B cell (primary cell): ENCODE data around the gene NEMP1. TPM values are rescaled to one million over a fixed set of nuclear protein-coding genes. Genes with fewer than 3 reads are reported as not detected.

Experiments
- ATAC-seq: fragments of 200-7000 bp; cut with Tn5 transposase; one replicate; pipeline ENCODE4 v1.10.0; 2021; ENCODE audit warnings: low read depth, mild to moderate bottlenecking, moderate number of reproducible peaks, moderate library complexity
- CTCF ChIA-PET: fragments of 350-600 bp; sonication (Branson Sonifier 250); formaldehyde crosslinking; loops from one replicate; lab custom pipeline; 2021; ENCODE audit warnings: antibody characterized with exemption, inconsistent platforms; lab: Charles Lee
- POLR2A ChIA-PET: fragments of 350-600 bp; sonication (Branson Sonifier 250); formaldehyde crosslinking; loops from one replicate; lab custom pipeline; 2021; ENCODE audit warnings: antibody characterized with exemption; lab: Charles Lee
- DNase-seq: peaks from one replicate; pipeline ENCODE4 v3.0.0; 2013
- H2AFZ ChIP-seq: 2 replicates; pipeline ENCODE4 v1.6.1; 2012; ENCODE audit warnings: mild to moderate bottlenecking, low read depth, low read length; ENCODE audit not compliant: insufficient read depth, poor library complexity, severe bottlenecking
- H3K27ac ChIP-seq, 2 donors: 1 replicate in 1 of 2; 2 replicates in 1 of 2; pipeline ENCODE4 v1.5.1; 2012 to 2013; ENCODE audit warnings: low read length in 2 of 2, mild to moderate bottlenecking in 2 of 2, moderate library complexity in 1 of 2
- H3K27me3 ChIP-seq, 4 experiments: fragments of 200-600 bp in 1 of 4; sonication (generic) in 1 of 4; replicated peaks in 1 of 4; 1 replicate in 2 of 4; 2 replicates in 2 of 4; pipeline versions ENCODE4 v1.6.1 to v1.7.0; 2013 to 2016; ENCODE audit warnings: low read length in 3 of 4, mild to moderate bottlenecking in 2 of 4, mixed read lengths in 1 of 4, moderate library complexity in 1 of 4; ENCODE audit not compliant: insufficient read depth in 4 of 4, control insufficient read depth in 3 of 4; ENCODE audit errors: control extremely low read depth in 1 of 4
- H3K36me3 ChIP-seq, 2 experiments: replicated peaks in 1 of 2; 1 replicate in 1 of 2; 2 replicates in 1 of 2; pipeline versions ENCODE4 v1.6.1 to v1.7.1; 2013; ENCODE audit warnings: low read length in 1 of 2; ENCODE audit not compliant: insufficient read depth in 2 of 2, control insufficient read depth in 1 of 2; ENCODE audit errors: control extremely low read depth in 1 of 2, extremely low read depth in 1 of 2
- H3K4me1 ChIP-seq, 2 donors: fragments of 200-600 bp in 1 of 2; sonication (generic) in 1 of 2; 1 replicate in 1 of 2; 2 replicates in 1 of 2; pipeline versions ENCODE4 v1.5.1 to v1.6.1; 2013 to 2017; ENCODE audit warnings: low read length in 2 of 2; ENCODE audit not compliant: control insufficient read depth in 2 of 2, insufficient read depth in 2 of 2
- H3K4me2 ChIP-seq: replicated peaks from 2 replicates; pipeline ENCODE3; 2012; ENCODE audit warnings: mild to moderate bottlenecking, low read depth, low read length; ENCODE audit not compliant: poor library complexity, severe bottlenecking
- H3K4me3 ChIP-seq, 5 experiments: fragments of 200-600 bp in 1 of 5; sonication (generic) in 1 of 5; 1 replicate in 3 of 5; 2 replicates in 2 of 5; pipeline versions ENCODE4 v1.5.1 to v1.7.0; 2011 to 2016; ENCODE audit warnings: low read length in 4 of 5, mild to moderate bottlenecking in 4 of 5, low read depth in 2 of 5, control low read depth in 1 of 5, moderate library complexity in 1 of 5; ENCODE audit not compliant: insufficient read depth in 1 of 5; ENCODE audit errors: control extremely low read depth in 1 of 5, extremely low read depth in 1 of 5
- H3K79me2 ChIP-seq: fragments of 200-600 bp; sonication (generic); one replicate; pipeline ENCODE4 v1.6.0; 2016; ENCODE audit warnings: low read length; ENCODE audit not compliant: control insufficient read depth, insufficient read depth
- H3K9ac ChIP-seq: fragments of 200-600 bp; sonication (generic); 2 replicates; pipeline ENCODE4 v1.6.1; 2017; ENCODE audit warnings: mild to moderate bottlenecking, low read length, moderate library complexity
- H3K9me3 ChIP-seq, 3 donors: one replicate each; pipeline versions ENCODE4 v1.6.1 to v1.7.1; 2013; ENCODE audit warnings: low read length in 2 of 3; ENCODE audit not compliant: control insufficient read depth in 2 of 3, insufficient read depth in 1 of 3; ENCODE audit errors: control extremely low read depth in 1 of 3
- H4K20me1 ChIP-seq: 2 replicates; pipeline ENCODE4 v1.6.0; 2012; ENCODE audit warnings: mild to moderate bottlenecking, low read length; ENCODE audit not compliant: insufficient read depth, control insufficient read depth, poor library complexity, severe bottlenecking
- H3K27ac Mint-ChIP-seq: one replicate; pipeline ENCODE4 v1.8.0; 2021; ENCODE audit warnings: mixed read lengths
- H3K27me3 Mint-ChIP-seq: one replicate; pipeline ENCODE4 v1.8.0; 2021; ENCODE audit warnings: mixed read lengths
- H3K4me1 Mint-ChIP-seq: one replicate; pipeline ENCODE4 v1.8.0; 2021; ENCODE audit warnings: mixed read lengths
- H3K4me3 Mint-ChIP-seq: one replicate; pipeline ENCODE4 v1.8.0; 2021; ENCODE audit warnings: mixed read lengths
- H3K9me3 Mint-ChIP-seq: one replicate; pipeline ENCODE4 v1.8.0; 2022; ENCODE audit warnings: mixed read lengths; ENCODE audit not compliant: insufficient read depth
- CTCF ChIP-seq: fragments of 200-600 bp; IDR thresholded peaks from one replicate; pipeline ENCODE4 v1.8.0; 2022; ENCODE audit warnings: antibody characterized with exemption, mild to moderate bottlenecking
- EZH2 ChIP-seq: IDR thresholded peaks from 2 replicates; pipeline ENCODE4 v1.6.1; 2012; ENCODE audit warnings: borderline replicate concordance, low read depth, mild to moderate bottlenecking, moderate library complexity, low read length; ENCODE audit not compliant: insufficient read depth, poor library complexity, severe bottlenecking
- WGBS: methylation state at CpG from one replicate; pipeline ENCODE4 v1.1.5; 2013; ENCODE audit warnings: missing lambda C conversion rate; ENCODE audit not compliant: insufficient coverage; 5-methylcytosine and 5-hydroxymethylcytosine counted together
- intact Hi-C: fragments of 100-400 bp; cut with micrococcal nuclease; formaldehyde crosslinking; loops from one replicate; pipeline ENCODE4 v1.10.0; 2022
- polyA plus RNA-seq: library from polyadenylated mRNA; depleted of rRNA; stranded (reverse); fragments of >200 nt; gene quantifications from 2 replicates; pipeline ENCODE4 v1.2.3, GENCODE V29; 2012
- total RNA-seq, 2 donors: library from RNA; stranded (reverse); fragments of 120-200 nt in 1 of 2; gene quantifications; 1 replicate in 1 of 2; 2 replicates in 1 of 2; pipeline versions ENCODE4 v1.2.3 to v1.2.4, GENCODE V29; 2013 to 2022

Gene NEMP1
- total and polyA plus RNA-seq, 2 donors (not counting 1 experiment from before 2014, with no cell fraction given): 13.6 to 35.0 TPM

- peak overlapping the region; percentile 87 for H3K9ac ChIP-seq
- Mint-ChIP-seq H3K27me3 (peaks cover 17% of the 10 kb centered on the region), H3K4me1 (peaks cover 16% of the 10 kb centered on the region), H3K9me3 (no peaks in the 10 kb centered on the region), H3K4me3 (peak overlapping the region; percentile 89), H3K27ac (peak overlapping the region; percentile 34)
- H4K20me1 ChIP-seq: no peaks in the 10 kb centered on the region
- intact Hi-C loops: loop anchor here (1.0 to 5.0 kb wide), 2 partner anchors 116 to 370 kb away; no protein-coding TSS in a partner anchor
- peak overlapping the region; percentile 98 for H2AFZ ChIP-seq
- ATAC-seq: peak; percentile 40
- peaks cover 11 to 21% of the 10 kb centered on the region in 2 donors for H3K4me1 ChIP-seq
- DNase-seq: peak; percentile 71
- WGBS: 9% methylated on average over 20 of the region's 26 CpGs
- POLR2A ChIA-PET: interaction anchor here (0.5 to 2.1 kb wide), 6 partner anchors 15 to 939 kb away, joined by 3 to 14 read pairs (median 3); partner anchors contain the start of gene STAT6
- H3K27ac ChIP-seq: no peak overlapping the region
- no peaks in the 10 kb centered on the region for H3K79me2 ChIP-seq
- H3K4me3 ChIP-seq: peak overlapping the region in 4 of 5 experiments; percentile 67 to 88 (median 81)
- peaks cover 0 to 13% (median 3%) of the 10 kb centered on the region in 4 experiments for H3K27me3 ChIP-seq
- H3K36me3 ChIP-seq: no peaks in the 10 kb centered on the region
- CTCF ChIA-PET: interaction anchor here (0.9 to 8.1 kb wide), 14 partner anchors 10 to 122 kb away, joined by 3 to 108 read pairs (median 8); partner anchors contain the start of gene STAT6
- H3K4me2 ChIP-seq: peak overlapping the region; percentile 100
- peak; percentile 17 for TF ChIP-seq CTCF
- no peak for TF ChIP-seq EZH2
- peaks cover 0 to 2% (median 0%) of the 10 kb centered on the region in 3 donors for H3K9me3 ChIP-seq
These were observed 48.6 kb upstream of the NEMP1 start for GRCh38 chr12:57127101-57127725.

GRCh38 chr12:57126561-57126960, 48.0 kb upstream of the NEMP1 start:
- peak overlapping the region; percentile 89 for H3K4me3 Mint-ChIP-seq
- Histone ChIP-seq H4K20me1 (no peaks in the 10 kb centered on the region), H3K4me2 (no peak overlapping the region), H3K9ac (no peak overlapping the region), H2AFZ (no peak overlapping the region), H3K9me3 (peaks cover 0 to 2% (median 0%) of the 10 kb centered on the region in 3 donors), H3K4me3 (no peak overlapping the region), H3K27me3 (peaks cover 0 to 13% (median 3%) of the 10 kb centered on the region in 4 experiments), H3K4me1 (peaks cover 11 to 21% of the 10 kb centered on the region in 2 donors), H3K27ac (no peak overlapping the region), H3K79me2 (no peaks in the 10 kb centered on the region), H3K36me3 (no peaks in the 10 kb centered on the region)
- WGBS: 71% methylated on average over 6 of the region's 7 CpGs
- H3K27me3 Mint-ChIP-seq: peaks cover 15% of the 10 kb centered on the region
- peaks cover 15% of the 10 kb centered on the region for H3K4me1 Mint-ChIP-seq
- no peak for ATAC-seq
- DNase-seq: no peak
- H3K9me3 Mint-ChIP-seq: no peaks in the 10 kb centered on the region
- intact Hi-C loops: loop anchor here (5.0 kb wide), 1 partner anchor 369 kb away; no protein-coding TSS in a partner anchor
- ChIA-PET POLR2A (interaction anchor here (1.0 to 2.1 kb wide), 3 partner anchors 15 to 114 kb away, joined by 3 to 14 read pairs (median 4); partner anchors contain the start of gene STAT6), CTCF (interaction anchor here (1.4 to 8.1 kb wide), 9 partner anchors 11 to 116 kb away, joined by 3 to 108 read pairs (median 60); partner anchors contain the start of gene STAT6)
- H3K27ac Mint-ChIP-seq: no peak overlapping the region
- TF ChIP-seq EZH2 (no peak), CTCF (no peak)
